ENCODE results near the gene SUDS3. TPM values are rescaled to one million over a fixed set of nuclear protein-coding genes. Genes with fewer than 3 reads are reported as not detected.

Gene SUDS3
- total and polyA plus RNA-seq, 2 donors (not counting 1 experiment from before 2014, with no cell fraction given): 20.3 to 31.4 TPM

DNA sequence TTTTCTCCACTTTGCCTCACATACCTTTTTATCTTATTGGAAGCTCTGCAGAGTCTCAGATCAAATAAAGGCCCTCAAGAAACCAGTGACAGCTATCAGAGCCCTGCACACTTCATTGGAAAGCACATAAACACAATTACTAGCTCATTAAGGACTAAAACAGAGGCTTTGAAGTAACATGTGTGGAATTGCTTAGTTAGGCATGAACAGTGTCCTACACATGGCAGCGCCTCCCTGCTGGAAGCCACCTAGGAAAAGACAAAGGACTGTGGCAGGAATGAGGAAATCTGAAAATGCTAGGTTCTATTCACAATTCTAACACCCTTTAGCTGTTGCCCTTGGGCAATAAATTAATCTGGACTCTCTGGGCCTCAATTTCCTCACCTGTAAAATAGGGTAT lies 89.4 kb downstream of the SUDS3 start:
- Histone ChIP-seq H3K9me3 (ENCODE audit: control insufficient read depth, insufficient read depth, low read depth, low read length) (no peaks in the 10 kb centered on the region), H2AFZ (ENCODE audit: low read length) (no peak overlapping the region), H3K27ac (ENCODE audit: insufficient read depth, low read length) (no peak overlapping the region), H3K4me2 (ENCODE audit: extremely low read depth, insufficient read depth, low read length) (no peak overlapping the region), H3K79me2 (ENCODE audit: control insufficient read depth, insufficient read depth, low read length) (no peaks in the 10 kb centered on the region), H3K4me3 (replicated peaks in 1 of 4; ENCODE audit: control extremely low read depth in 1 of 4, insufficient read depth in 1 of 4, low read depth in 3 of 4, low read length in 4 of 4) (no peak overlapping the region), H4K20me1 (ENCODE audit: control insufficient read depth, extremely low read depth, insufficient read depth, low read length) (no peaks in the 10 kb centered on the region), H3K9ac (ENCODE audit: insufficient read depth, low read length) (no peak overlapping the region), H3K27me3 (ENCODE audit: control insufficient read depth, insufficient read depth, low read length) (no peaks in the 10 kb centered on the region), H3K36me3 (ENCODE audit: control insufficient read depth, insufficient read depth, low read length) (no peaks in the 10 kb centered on the region), H3K4me1 (ENCODE audit: control insufficient read depth, extremely low read depth, insufficient read depth, low read length) (no peaks in the 10 kb centered on the region)
- no peak for TF ChIP-seq EZH2 (IDR thresholded peaks at IDR 0.05; ENCODE audit: low read length, missing control alignments)
- TF ChIP-seq, protein P1, sequence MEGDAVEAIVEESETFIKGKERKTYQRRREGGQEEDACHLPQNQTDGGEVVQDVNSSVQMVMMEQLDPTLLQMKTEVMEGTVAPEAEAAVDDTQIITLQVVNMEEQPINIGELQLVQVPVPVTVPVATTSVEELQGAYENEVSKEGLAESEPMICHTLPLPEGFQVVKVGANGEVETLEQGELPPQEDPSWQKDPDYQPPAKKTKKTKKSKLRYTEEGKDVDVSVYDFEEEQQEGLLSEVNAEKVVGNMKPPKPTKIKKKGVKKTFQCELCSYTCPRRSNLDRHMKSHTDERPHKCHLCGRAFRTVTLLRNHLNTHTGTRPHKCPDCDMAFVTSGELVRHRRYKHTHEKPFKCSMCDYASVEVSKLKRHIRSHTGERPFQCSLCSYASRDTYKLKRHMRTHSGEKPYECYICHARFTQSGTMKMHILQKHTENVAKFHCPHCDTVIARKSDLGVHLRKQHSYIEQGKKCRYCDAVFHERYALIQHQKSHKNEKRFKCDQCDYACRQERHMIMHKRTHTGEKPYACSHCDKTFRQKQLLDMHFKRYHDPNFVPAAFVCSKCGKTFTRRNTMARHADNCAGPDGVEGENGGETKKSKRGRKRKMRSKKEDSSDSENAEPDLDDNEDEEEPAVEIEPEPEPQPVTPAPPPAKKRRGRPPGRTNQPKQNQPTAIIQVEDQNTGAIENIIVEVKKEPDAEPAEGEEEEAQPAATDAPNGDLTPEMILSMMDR (conservative IDR thresholded peaks at IDR 0.05 in 1 of 2, IDR thresholded peaks at IDR 0.05 in 1 of 2; ENCODE audit: low read depth in 1 of 2, low read length in 2 of 2): no peak
- DNase-seq (ENCODE audit: low read depth in 2 of 2): no peak

Other genes starting within 250 kb of the SUDS3 start
- 175 and 290 TPM in 2 replicates for gene PEBP1, start 240.4 kb upstream of the SUDS3 start, total RNA-seq
- 193 and 233 TPM in 2 replicates for gene PEBP1, start 240.4 kb upstream of the SUDS3 start, polyA plus RNA-seq
- gene TAOK3, start 3.6 kb upstream of the SUDS3 start, total RNA-seq: 41.6 and 64.7 TPM in 2 replicates
- gene TAOK3, start 3.6 kb upstream of the SUDS3 start, polyA plus RNA-seq: 76.1 and 97.4 TPM in 2 replicates

Measured in fibroblast of lung (primary cell).